Activated naive CD4-positive, alpha-beta T cell treated with anti-CD3 and anti-CD28 coated beads, Interleukin-2, amount 50 U/mL, for 24 hours (primary cell): ENCODE data around the gene PRSS57.
"Not testable (repeated sequence)": the region's sequence is repeated elsewhere in the genome, so short reads cannot be mapped to it uniquely, and the experiment has no call there.

Experiments used
- H3K27ac Mint-ChIP-seq: one replicate; pipeline ENCODE4 v1.8.0; 2021; ENCODE audit warnings: mild to moderate bottlenecking, mixed read lengths
- H3K27me3 Mint-ChIP-seq: one replicate; pipeline ENCODE4 v1.8.0; 2021; ENCODE audit warnings: mixed read lengths
- H3K36me3 Mint-ChIP-seq: one replicate; pipeline ENCODE4 v1.8.0; 2021; ENCODE audit warnings: mixed read lengths
- H3K4me1 Mint-ChIP-seq: one replicate; pipeline ENCODE4 v1.8.0; 2021; ENCODE audit warnings: mixed read lengths
- H3K4me3 Mint-ChIP-seq: one replicate; pipeline ENCODE4 v1.8.0; 2021; ENCODE audit warnings: mild to moderate bottlenecking, mixed read lengths
- H3K9me3 Mint-ChIP-seq: one replicate; pipeline ENCODE4 v1.8.0; 2021; ENCODE audit warnings: mixed read lengths

Gene PRSS57

GRCh38 chr19:709196-709964, 14.1 kb upstream of the PRSS57 start:
- no peak overlapping the region for H3K4me3 Mint-ChIP-seq
- no peaks in the 10 kb centered on the region for H3K36me3 Mint-ChIP-seq
- peaks cover 9% of the 10 kb centered on the region for H3K27me3 Mint-ChIP-seq
- H3K4me1 Mint-ChIP-seq: no peaks in the 10 kb centered on the region
- no peaks in the 10 kb centered on the region for H3K9me3 Mint-ChIP-seq
- H3K27ac Mint-ChIP-seq: no peak overlapping the region

- Mint-ChIP-seq H3K9me3 (no peaks in the 10 kb centered on the region), H3K36me3 (no peaks in the 10 kb centered on the region), H3K4me1 (no peaks in the 10 kb centered on the region), H3K4me3 (peak within 1 kb of the TSS; percentile 68), H3K27ac (no peak within 1 kb of the TSS), H3K27me3 (peaks cover 9% of the 10 kb centered on the region)
These were observed 13.2 kb upstream of the PRSS57 start, which contains the start of gene PALM for GRCh38 chr19:708154-709143. PALM (plus strand) TSS chr19:708935; CDS start chr19:709147, 212 bp downstream.

- H3K27ac Mint-ChIP-seq: no peak overlapping the region
- H3K4me1 Mint-ChIP-seq: peaks cover 4% of the 10 kb centered on the region
- H3K27me3 Mint-ChIP-seq: peaks cover 5% of the 10 kb centered on the region
- H3K9me3 Mint-ChIP-seq: no peaks in the 10 kb centered on the region
- no peak overlapping the region for H3K4me3 Mint-ChIP-seq
- no peaks in the 10 kb centered on the region for H3K36me3 Mint-ChIP-seq
These were observed 9.1 kb upstream of the PRSS57 start for GRCh38 chr19:704447-704741.

- Mint-ChIP-seq H3K9me3 (no peaks in the 10 kb centered on the region), H3K36me3 (no peaks in the 10 kb centered on the region), H3K27me3 (peaks cover 5% of the 10 kb centered on the region), H3K4me1 (peaks cover 4% of the 10 kb centered on the region), H3K27ac (no peak overlapping the region), H3K4me3 (no peak overlapping the region)
These were observed 8.6 kb upstream of the PRSS57 start for GRCh38 chr19:703651-704446.

GRCh38 chr19:703329-703650, 8.0 kb upstream of the PRSS57 start:
- Mint-ChIP-seq H3K9me3 (no peaks in the 10 kb centered on the region), H3K4me1 (peaks cover 4% of the 10 kb centered on the region), H3K4me3 (peak overlapping the region; percentile 51), H3K36me3 (no peaks in the 10 kb centered on the region), H3K27me3 (peaks cover 5% of the 10 kb centered on the region), H3K27ac (no peak overlapping the region)

GRCh38 chr19:702847-703246, 7.6 kb upstream of the PRSS57 start:
- H3K4me1 Mint-ChIP-seq, H3K27ac Mint-ChIP-seq, H3K36me3 Mint-ChIP-seq, H3K9me3 Mint-ChIP-seq, H3K27me3 Mint-ChIP-seq: not testable (repeated sequence)
- peak overlapping the region; percentile 51 for H3K4me3 Mint-ChIP-seq

GRCh38 chr19:699885-700284, 4.6 kb upstream of the PRSS57 start:
- not testable (repeated sequence) for H3K36me3 Mint-ChIP-seq, H3K27ac Mint-ChIP-seq, H3K4me3 Mint-ChIP-seq, H3K27me3 Mint-ChIP-seq, H3K4me1 Mint-ChIP-seq, H3K9me3 Mint-ChIP-seq

GRCh38 chr19:698529-698928, 3.3 kb upstream of the PRSS57 start:
- not testable (repeated sequence) for H3K36me3 Mint-ChIP-seq, H3K27ac Mint-ChIP-seq, H3K9me3 Mint-ChIP-seq, H3K4me1 Mint-ChIP-seq, H3K4me3 Mint-ChIP-seq, H3K27me3 Mint-ChIP-seq

GRCh38 chr19:694481-695351, 536 bp downstream of the PRSS57 start:
- Mint-ChIP-seq H3K36me3 (no peaks in the 10 kb centered on the region), H3K9me3 (no peaks in the 10 kb centered on the region), H3K4me3 (no peak overlapping the region), H3K4me1 (no peaks in the 10 kb centered on the region), H3K27ac (no peak overlapping the region), H3K27me3 (peaks cover 1% of the 10 kb centered on the region)

GRCh38 chr19:690203-690602, 5.0 kb downstream of the PRSS57 start:
- no peaks in the 10 kb centered on the region for H3K27me3 Mint-ChIP-seq
- H3K36me3 Mint-ChIP-seq: no peaks in the 10 kb centered on the region
- H3K9me3 Mint-ChIP-seq: no peaks in the 10 kb centered on the region
- no peak overlapping the region for H3K4me3 Mint-ChIP-seq
- no peak overlapping the region for H3K27ac Mint-ChIP-seq
- no peaks in the 10 kb centered on the region for H3K4me1 Mint-ChIP-seq

GRCh38 chr19:688992-689391, 6.3 kb downstream of the PRSS57 start:
- Mint-ChIP-seq H3K9me3 (no peaks in the 10 kb centered on the region), H3K4me1 (no peaks in the 10 kb centered on the region), H3K4me3 (no peak overlapping the region), H3K36me3 (no peaks in the 10 kb centered on the region), H3K27me3 (no peaks in the 10 kb centered on the region), H3K27ac (no peak overlapping the region)

- no peaks in the 10 kb centered on the region for H3K4me1 Mint-ChIP-seq
- H3K36me3 Mint-ChIP-seq: no peaks in the 10 kb centered on the region
- no peak overlapping the region for H3K27ac Mint-ChIP-seq
- H3K27me3 Mint-ChIP-seq: no peaks in the 10 kb centered on the region
- no peak overlapping the region for H3K4me3 Mint-ChIP-seq
- no peaks in the 10 kb centered on the region for H3K9me3 Mint-ChIP-seq
These were observed 7.0 kb downstream of the PRSS57 start for GRCh38 chr19:688214-688613.

GRCh38 chr19:687569-688166, 7.6 kb downstream of the PRSS57 start:
- Mint-ChIP-seq H3K9me3 (no peaks in the 10 kb centered on the region), H3K27ac (no peak overlapping the region), H3K4me1 (no peaks in the 10 kb centered on the region), H3K36me3 (no peaks in the 10 kb centered on the region), H3K4me3 (no peak overlapping the region), H3K27me3 (no peaks in the 10 kb centered on the region)

GRCh38 chr19:686589-687297, 8.5 kb downstream of the PRSS57 start:
- Mint-ChIP-seq H3K27me3 (no peaks in the 10 kb centered on the region), H3K4me3 (no peak overlapping the region), H3K9me3 (no peaks in the 10 kb centered on the region), H3K27ac (no peak overlapping the region), H3K4me1 (no peaks in the 10 kb centered on the region), H3K36me3 (no peaks in the 10 kb centered on the region)
